ENCODE measurements around the gene CTNNA1.
"Not testable (repeated sequence)": the region's sequence is repeated elsewhere in the genome, so short reads cannot be mapped to it uniquely, and the experiment has no call there.

CTNNA1 gene

GRCh38 chr5:138898742-138899141, 145.5 kb downstream of the CTNNA1 start:
- DNase-seq (ENCODE audit: low read depth in 3 of 3), result no peak

DNA sequence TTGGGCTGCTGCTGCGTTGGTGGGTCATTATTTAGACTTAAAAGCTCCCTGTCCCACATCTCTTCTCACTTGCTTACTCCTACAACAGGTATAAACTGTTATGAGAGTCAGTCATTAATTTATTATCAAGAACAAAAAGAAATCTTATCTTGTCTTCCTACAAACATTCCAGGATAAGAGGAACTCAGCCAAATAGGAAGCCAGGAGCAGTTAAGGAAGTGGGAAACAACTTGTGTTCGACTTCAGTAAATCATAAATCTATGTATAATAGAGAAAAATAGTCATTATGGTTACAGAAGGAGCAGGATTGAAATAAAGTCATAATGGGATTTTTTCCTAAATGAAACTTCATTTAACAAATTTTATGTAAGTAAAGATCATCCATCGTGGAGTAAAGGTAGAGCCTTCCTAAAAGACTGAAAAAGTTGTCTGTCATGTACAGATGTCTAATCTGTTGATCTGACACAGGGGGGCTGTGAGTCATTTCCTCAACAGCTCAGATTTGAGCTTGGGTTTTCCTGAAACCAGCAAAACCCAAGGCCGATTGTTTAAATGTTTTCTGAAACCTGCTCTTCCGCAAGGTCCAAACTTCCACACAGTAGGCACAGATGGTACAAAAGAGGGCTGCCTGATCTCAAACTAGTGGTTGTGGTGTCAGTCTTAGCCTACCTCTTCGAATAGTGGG, 147.2 kb downstream of the CTNNA1 start:
- peak in 1 of 3 experiments; percentile 8 for DNase-seq (ENCODE audit: low read depth in 3 of 3)

- no peak for DNase-seq (ENCODE audit: low read depth in 3 of 3)
These were observed 148.5 kb downstream of the CTNNA1 start for GRCh38 chr5:138901716-138902115.

DNA sequence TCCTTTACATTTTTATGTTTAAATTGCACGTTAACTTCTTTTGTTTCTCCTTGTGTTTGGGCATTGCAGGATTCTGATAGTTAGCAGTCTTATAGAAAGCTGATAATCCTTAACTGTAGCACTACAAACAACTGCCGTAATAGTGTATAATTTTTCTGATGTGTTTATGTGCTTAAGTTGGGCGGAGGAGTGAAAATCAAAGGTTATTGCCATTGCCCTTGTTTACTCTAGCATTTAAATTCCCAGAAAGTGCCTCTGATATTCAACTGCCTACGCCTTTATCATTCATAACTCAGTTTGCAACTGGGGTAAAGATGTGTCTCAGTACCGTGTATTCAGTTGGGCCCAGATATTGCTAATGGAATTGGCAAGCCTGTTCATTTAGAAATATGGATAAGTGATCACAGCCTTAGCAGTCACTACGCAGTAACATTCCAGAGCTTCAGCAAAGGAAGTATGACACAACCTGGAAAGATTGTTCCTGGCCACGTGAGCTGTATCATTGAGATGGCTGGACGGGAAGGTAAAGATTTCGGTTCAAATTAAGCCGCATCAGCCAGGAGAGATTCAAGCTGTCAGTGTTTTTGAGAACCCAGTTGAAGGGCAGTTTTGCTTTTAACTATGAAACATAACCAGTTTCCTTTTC, 150.0 kb downstream of the CTNNA1 start:
- no peak for DNase-seq (ENCODE audit: low read depth in 3 of 3)

DNA sequence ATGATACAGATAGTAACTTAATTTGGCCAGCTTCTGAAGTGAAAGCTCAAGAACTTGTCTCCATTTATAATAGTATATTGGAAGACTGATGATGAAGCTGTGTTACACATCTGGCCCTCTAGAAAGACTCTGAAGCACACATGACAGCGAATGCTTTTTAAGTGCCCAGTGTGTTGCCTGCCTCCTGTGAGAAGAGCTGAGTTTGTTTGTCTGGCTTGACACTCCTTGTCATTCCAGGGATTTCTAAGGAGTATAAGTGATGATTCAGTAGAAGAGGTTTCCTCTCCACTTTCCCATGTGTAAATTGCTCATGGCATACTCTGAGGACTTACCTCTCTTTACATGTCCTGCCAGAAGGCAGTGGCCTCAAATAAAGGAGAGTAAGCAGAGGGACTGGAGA, 152.3 kb downstream of the CTNNA1 start:
- DNase-seq (ENCODE audit: low read depth in 3 of 3), result no peak

- no peak for DNase-seq (ENCODE audit: low read depth in 3 of 3)
These were observed 156.5 kb downstream of the CTNNA1 start for GRCh38 chr5:138909734-138910133.

GRCh38 chr5:138910546-138911185, 157.4 kb downstream of the CTNNA1 start:
- no peak for DNase-seq (ENCODE audit: low read depth in 3 of 3)

- DNase-seq (ENCODE audit: low read depth in 3 of 3), result no peak
These were observed 158.2 kb downstream of the CTNNA1 start for GRCh38 chr5:138911441-138911840.

GRCh38 chr5:138912093-138912492, 158.9 kb downstream of the CTNNA1 start:
- DNase-seq (ENCODE audit: low read depth in 3 of 3), result no peak

GRCh38 chr5:138913773-138914172, 160.5 kb downstream of the CTNNA1 start:
- no peak for DNase-seq (ENCODE audit: low read depth in 3 of 3)

DNA sequence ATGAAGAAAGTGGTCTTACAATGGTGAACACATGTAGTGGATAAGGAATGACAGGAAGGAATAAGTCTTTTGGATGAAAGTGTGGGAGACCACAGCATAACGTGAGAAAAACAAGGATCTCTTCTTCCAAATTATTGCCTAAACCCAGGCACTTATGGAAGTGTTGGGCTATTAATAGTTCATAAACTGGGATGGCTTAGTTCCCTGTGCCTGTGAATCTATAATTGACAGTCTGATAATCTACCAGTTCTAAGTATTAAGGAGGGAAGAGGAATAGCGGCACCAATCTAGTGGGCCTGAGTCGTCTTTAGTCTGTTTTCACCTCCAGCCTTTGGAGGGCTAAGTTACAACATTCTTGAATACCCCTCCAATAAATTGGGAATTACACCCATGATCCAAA, 161.1 kb downstream of the CTNNA1 start:
- DNase-seq (ENCODE audit: low read depth in 3 of 3), result no peak

DNA sequence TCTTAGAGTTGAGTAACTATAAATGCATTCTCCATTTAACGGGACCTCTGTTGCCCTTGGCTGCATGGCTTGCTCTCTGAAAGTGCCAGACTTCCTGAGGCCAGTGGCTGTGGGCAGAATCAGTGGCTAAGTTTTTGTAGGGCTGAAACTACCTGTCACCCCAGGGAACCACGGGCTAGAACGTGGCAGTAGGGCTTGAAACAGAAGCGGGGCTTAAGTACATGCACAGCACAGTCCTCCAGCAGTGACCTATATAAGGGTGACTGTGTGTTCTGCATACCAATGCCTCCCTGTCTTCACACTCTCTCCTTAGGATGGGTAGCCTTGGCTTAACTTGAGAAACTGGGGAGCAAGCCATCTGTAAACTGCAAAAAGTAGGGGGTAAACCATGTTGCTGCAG, 165.5 kb downstream of the CTNNA1 start:
- DNase-seq (ENCODE audit: low read depth in 3 of 3), result no peak

DNA sequence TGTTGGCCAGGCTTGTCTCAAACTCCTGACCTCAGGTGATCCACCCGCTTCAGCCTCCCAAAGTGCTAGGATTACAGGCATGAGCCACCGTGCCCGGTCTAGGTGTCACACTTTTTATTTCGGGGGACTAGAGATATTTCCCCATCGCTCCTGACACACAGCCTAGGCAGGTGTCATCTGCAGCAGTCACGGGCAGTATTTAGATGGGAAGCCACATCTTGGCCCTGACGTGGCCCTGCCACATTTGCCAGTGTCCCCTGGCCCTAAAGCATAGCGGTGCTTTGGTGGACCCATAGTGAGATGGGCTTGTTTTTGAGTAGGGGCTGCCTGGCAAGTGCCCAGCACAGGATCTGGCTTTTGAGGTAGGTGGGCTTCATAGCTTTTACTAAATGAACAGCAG, 167.0 kb downstream of the CTNNA1 start:
- no peak for DNase-seq (ENCODE audit: low read depth in 3 of 3)

DNA sequence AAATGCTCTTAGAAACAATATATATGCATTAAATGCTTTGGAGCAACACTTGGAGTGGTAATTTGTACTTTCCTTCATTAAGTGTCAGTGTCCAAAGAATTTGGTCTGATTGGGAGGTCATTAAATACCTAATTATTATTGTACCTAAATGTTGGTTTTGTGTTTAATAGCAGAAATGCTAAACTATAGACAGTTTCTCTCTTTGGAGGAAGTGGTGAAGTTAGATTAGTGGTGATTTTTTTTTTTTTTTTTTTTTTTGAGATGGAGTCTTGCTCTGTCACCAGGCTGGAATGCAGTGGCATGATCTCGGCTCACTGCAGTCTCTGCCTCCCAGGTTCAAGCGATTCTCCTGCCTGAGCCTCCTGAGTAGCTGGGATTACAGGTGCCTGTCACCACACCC, 168.1 kb downstream of the CTNNA1 start:
- not testable (repeated sequence) for DNase-seq (ENCODE audit: low read depth in 3 of 3)

GRCh38 chr5:138922494-138922893, 169.3 kb downstream of the CTNNA1 start:
- no peak for DNase-seq (ENCODE audit: low read depth in 3 of 3)

- no peak for DNase-seq (ENCODE audit: low read depth in 3 of 3)
These were observed 171.9 kb downstream of the CTNNA1 start for GRCh38 chr5:138925090-138925635.

GRCh38 chr5:138926257-138926656, 173.0 kb downstream of the CTNNA1 start:
- no peak for DNase-seq (ENCODE audit: low read depth in 3 of 3)

- DNase-seq (ENCODE audit: low read depth in 3 of 3), result no peak
These were observed 173.6 kb downstream of the CTNNA1 start for GRCh38 chr5:138926688-138927448.

DNA sequence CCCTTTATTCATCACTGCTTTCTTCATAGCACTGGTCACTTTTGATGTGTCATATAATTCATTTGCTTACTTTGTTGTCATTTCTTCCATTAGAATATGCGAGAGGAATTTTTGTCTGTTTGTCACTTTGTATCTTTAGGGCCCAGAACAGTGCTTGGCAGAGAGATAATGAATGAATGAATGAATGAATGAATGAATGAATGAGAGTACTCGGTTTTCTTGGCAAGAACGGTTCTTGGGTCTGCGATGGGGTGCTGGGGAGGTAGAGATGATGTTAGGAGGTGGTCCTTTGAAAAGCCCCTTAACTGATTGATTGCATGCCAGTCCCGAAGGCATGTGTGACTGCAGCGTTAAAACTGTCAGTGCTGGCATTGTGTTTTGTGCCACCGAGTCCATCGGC, 174.3 kb downstream of the CTNNA1 start:
- no peak for DNase-seq (ENCODE audit: low read depth in 3 of 3)

GRCh38 chr5:138927979-138928378, 174.8 kb downstream of the CTNNA1 start:
- no peak for DNase-seq (ENCODE audit: low read depth in 3 of 3)

DNA sequence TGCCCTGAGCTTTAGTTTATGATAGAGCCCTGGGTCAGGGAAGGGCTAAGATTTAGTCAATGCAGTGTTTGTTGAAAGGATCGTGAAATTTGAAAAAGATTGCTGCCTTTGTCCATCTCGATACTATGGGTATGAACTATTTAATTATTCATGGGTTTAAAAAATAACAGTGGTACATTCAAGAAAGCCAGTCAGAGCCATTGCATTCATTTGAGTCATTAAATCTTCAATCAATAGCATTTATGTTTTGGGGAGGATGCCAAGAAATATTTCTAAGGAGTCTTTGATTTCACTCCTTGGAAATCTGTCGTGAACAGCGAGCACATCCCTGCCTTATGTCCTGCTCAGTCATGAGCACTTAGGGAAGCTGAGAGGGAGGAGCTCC, 176.3 kb downstream of the CTNNA1 start:
- DNase-seq (ENCODE audit: low read depth in 3 of 3), result no peak

All from stimulated activated CD4-positive, alpha-beta T cell treated with anti-CD3 and anti-CD28 coated beads, TNF-alpha, amount 100 ng/mL, for 24 hours (primary cell).